Endothelial cell (in vitro differentiated cells): Measurements from ENCODE around the gene ZNHIT1. TPM values are rescaled to one million over a fixed set of nuclear protein-coding genes. Genes with fewer than 3 reads are reported as not detected.
A peak's percentile ranks its signal among the peaks of the same experiment; 100 is the strongest.

Source experiments
- DNase-seq: peaks from one replicate; pipeline ENCODE4 v3.0.0; 2021; ENCODE audit warnings: low spot score
- H3K27ac Mint-ChIP-seq: one replicate; pipeline ENCODE4 v1.8.0; 2021; ENCODE audit warnings: mixed read lengths, inconsistent platforms; ENCODE audit not compliant: unreplicated experiment
- H3K27me3 Mint-ChIP-seq: one replicate; pipeline ENCODE4 v1.8.0; 2021; ENCODE audit warnings: mild to moderate bottlenecking, moderate library complexity, mixed read lengths, inconsistent platforms; ENCODE audit not compliant: unreplicated experiment
- H3K36me3 Mint-ChIP-seq: one replicate; pipeline ENCODE4 v1.8.0; 2021; ENCODE audit warnings: mild to moderate bottlenecking, low read depth, mixed read lengths, inconsistent platforms; ENCODE audit not compliant: unreplicated experiment
- H3K4me1 Mint-ChIP-seq: one replicate; pipeline ENCODE4 v1.8.0; 2021; ENCODE audit warnings: mild to moderate bottlenecking, mixed read lengths, inconsistent platforms; ENCODE audit not compliant: unreplicated experiment
- H3K4me3 Mint-ChIP-seq: one replicate; pipeline ENCODE4 v1.8.0; 2021; ENCODE audit warnings: mild to moderate bottlenecking, mixed read lengths, inconsistent platforms; ENCODE audit not compliant: unreplicated experiment
- H3K9me3 Mint-ChIP-seq: one replicate; pipeline ENCODE4 v1.8.0; 2021; ENCODE audit warnings: mixed read lengths, inconsistent platforms; ENCODE audit not compliant: unreplicated experiment
- total RNA-seq: library from RNA; stranded (reverse); fragmentation: NEBNext Ultra II Directional; extraction: Animal tissue kit (Norgen Biotek cat#: 25700); gene quantifications from one replicate; pipeline ENCODE4 v1.2.1, GENCODE V29; 2021; ENCODE audit not compliant: unreplicated experiment
- TF ChIP-seq, protein P1 (sequence below): fragments of 200-600 bp; sonication (generic); IDR thresholded peaks from one replicate; pipeline ENCODE4 v1.5.0; 2021; ENCODE audit warnings: antibody characterized with exemption; ENCODE audit not compliant: unreplicated experiment

Gene ZNHIT1
- total RNA-seq, 1 donor from 2014 or later = 71.5 TPM

- DNase-seq = no peak
- Mint-ChIP-seq H3K4me3 (peak overlapping the region; percentile 73), H3K36me3 (peaks cover 10% of the 10 kb centered on the region), H3K27ac (no peak overlapping the region), H3K9me3 (no peaks in the 10 kb centered on the region), H3K27me3 (peaks cover 6% of the 10 kb centered on the region), H3K4me1 (peaks cover 3% of the 10 kb centered on the region)
- TF ChIP-seq, protein P1, sequence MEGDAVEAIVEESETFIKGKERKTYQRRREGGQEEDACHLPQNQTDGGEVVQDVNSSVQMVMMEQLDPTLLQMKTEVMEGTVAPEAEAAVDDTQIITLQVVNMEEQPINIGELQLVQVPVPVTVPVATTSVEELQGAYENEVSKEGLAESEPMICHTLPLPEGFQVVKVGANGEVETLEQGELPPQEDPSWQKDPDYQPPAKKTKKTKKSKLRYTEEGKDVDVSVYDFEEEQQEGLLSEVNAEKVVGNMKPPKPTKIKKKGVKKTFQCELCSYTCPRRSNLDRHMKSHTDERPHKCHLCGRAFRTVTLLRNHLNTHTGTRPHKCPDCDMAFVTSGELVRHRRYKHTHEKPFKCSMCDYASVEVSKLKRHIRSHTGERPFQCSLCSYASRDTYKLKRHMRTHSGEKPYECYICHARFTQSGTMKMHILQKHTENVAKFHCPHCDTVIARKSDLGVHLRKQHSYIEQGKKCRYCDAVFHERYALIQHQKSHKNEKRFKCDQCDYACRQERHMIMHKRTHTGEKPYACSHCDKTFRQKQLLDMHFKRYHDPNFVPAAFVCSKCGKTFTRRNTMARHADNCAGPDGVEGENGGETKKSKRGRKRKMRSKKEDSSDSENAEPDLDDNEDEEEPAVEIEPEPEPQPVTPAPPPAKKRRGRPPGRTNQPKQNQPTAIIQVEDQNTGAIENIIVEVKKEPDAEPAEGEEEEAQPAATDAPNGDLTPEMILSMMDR = no peak
Observed at GRCh38 chr7:101211501-101211900, 6.5 kb upstream of the ZNHIT1 start.

DNA sequence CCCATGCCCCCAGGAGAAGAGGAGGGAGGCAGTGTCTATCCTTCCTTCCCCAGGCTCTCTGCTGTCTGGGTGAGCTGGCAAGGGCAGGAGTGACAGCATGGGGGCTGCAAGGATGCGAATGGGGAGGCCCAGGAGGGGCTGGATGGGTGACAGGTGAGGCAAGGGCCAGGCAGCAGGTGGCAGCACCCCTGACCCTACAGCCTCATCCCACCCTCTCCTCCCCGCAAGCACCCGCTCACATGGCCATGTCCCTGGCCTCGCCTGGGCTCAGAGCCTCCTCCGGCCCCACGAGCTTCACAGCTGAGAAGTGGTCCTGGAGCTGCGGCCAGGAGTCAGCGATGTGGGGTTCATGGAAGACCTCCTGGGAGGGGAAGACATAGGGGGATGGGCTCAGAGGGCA, 6.0 kb upstream of the ZNHIT1 start:
- Mint-ChIP-seq H3K9me3 (no peaks in the 10 kb centered on the region), H3K27me3 (peaks cover 6% of the 10 kb centered on the region), H3K27ac (no peak overlapping the region), H3K36me3 (peaks cover 10% of the 10 kb centered on the region), H3K4me1 (peaks cover 7% of the 10 kb centered on the region), H3K4me3 (peak overlapping the region; percentile 73)
- TF ChIP-seq, protein P1 = no peak
- DNase-seq = no peak

GRCh38 chr7:101216001-101216859, 1.7 kb upstream of the ZNHIT1 start:
- peaks cover 12% of the 10 kb centered on the region for H3K4me1 Mint-ChIP-seq
- peaks cover 15% of the 10 kb centered on the region for H3K27me3 Mint-ChIP-seq
- no peaks in the 10 kb centered on the region for H3K36me3 Mint-ChIP-seq
- DNase-seq = no peak
- peak overlapping the region; percentile 94 for H3K4me3 Mint-ChIP-seq
- H3K9me3 Mint-ChIP-seq = no peaks in the 10 kb centered on the region
- H3K27ac Mint-ChIP-seq = peak overlapping the region; percentile 74
- TF ChIP-seq, protein P1 = no peak

- H3K4me1 Mint-ChIP-seq = peaks cover 17% of the 10 kb centered on the region
- no peaks in the 10 kb centered on the region for H3K36me3 Mint-ChIP-seq
- peak overlapping the region; percentile 97 for H3K4me3 Mint-ChIP-seq
- DNase-seq = peak; percentile 31
- TF ChIP-seq, protein P1 = no peak
- peaks cover 15% of the 10 kb centered on the region for H3K27me3 Mint-ChIP-seq
- H3K27ac Mint-ChIP-seq = peak overlapping the region; percentile 97
- H3K9me3 Mint-ChIP-seq = no peaks in the 10 kb centered on the region
Observed at GRCh38 chr7:101216860-101217387, 1.0 kb upstream of the ZNHIT1 start.
